NT2/D1 (cell line): ENCODE results near the gene AIFM1.

Experiments
- SUZ12 ChIP-seq: IDR thresholded peaks from 2 replicates; pipeline ENCODE4 v1.6.1; 2011; ENCODE audit not compliant: insufficient read length, insufficient read depth; ENCODE audit errors: extremely low read depth
- YY1 ChIP-seq: IDR thresholded peaks from 2 replicates; pipeline ENCODE4 v1.6.1; 2011; ENCODE audit not compliant: insufficient read length, insufficient read depth
- ZNF274 ChIP-seq: IDR thresholded peaks from 2 replicates; pipeline ENCODE4 v1.6.1; 2011; ENCODE audit warnings: mild to moderate bottlenecking, low read depth, low read length

GRCh38 chrX:130097507-130098209 is 68.0 kb downstream of the AIFM1 start:
- TF ChIP-seq ZNF274: no peak
- no peak for TF ChIP-seq SUZ12
- no peak for TF ChIP-seq YY1
